B cell (primary cell): Measurements from ENCODE around the gene PPP1R9A. TPM values are rescaled to one million over a fixed set of nuclear protein-coding genes. Genes with fewer than 3 reads are reported as not detected.

Source experiments
- ATAC-seq: fragments of 200-7000 bp; cut with Tn5 transposase; one replicate; pipeline ENCODE4 v1.10.0; 2021; ENCODE audit warnings: low read depth, mild to moderate bottlenecking, moderate number of reproducible peaks, moderate library complexity
- CTCF ChIA-PET: fragments of 350-600 bp; sonication (Branson Sonifier 250); formaldehyde crosslinking; loops from one replicate; lab custom pipeline; 2021; ENCODE audit warnings: antibody characterized with exemption, inconsistent platforms; lab: Charles Lee
- POLR2A ChIA-PET: fragments of 350-600 bp; sonication (Branson Sonifier 250); formaldehyde crosslinking; loops from one replicate; lab custom pipeline; 2021; ENCODE audit warnings: antibody characterized with exemption; lab: Charles Lee
- DNase-seq: peaks from one replicate; pipeline ENCODE4 v3.0.0; 2013
- H2AFZ ChIP-seq: 2 replicates; pipeline ENCODE4 v1.6.1; 2012; ENCODE audit warnings: mild to moderate bottlenecking, low read depth, low read length; ENCODE audit not compliant: insufficient read depth, poor library complexity, severe bottlenecking
- H3K27ac ChIP-seq, 2 donors: 1 replicate in 1 of 2; 2 replicates in 1 of 2; pipeline ENCODE4 v1.5.1; 2012 to 2013; ENCODE audit warnings: low read length in 2 of 2, mild to moderate bottlenecking in 2 of 2, moderate library complexity in 1 of 2
- H3K27me3 ChIP-seq, 4 experiments: fragments of 200-600 bp in 1 of 4; sonication (generic) in 1 of 4; replicated peaks in 1 of 4; 1 replicate in 2 of 4; 2 replicates in 2 of 4; pipeline versions ENCODE4 v1.6.1 to v1.7.0; 2013 to 2016; ENCODE audit warnings: low read length in 3 of 4, mild to moderate bottlenecking in 2 of 4, mixed read lengths in 1 of 4, moderate library complexity in 1 of 4; ENCODE audit not compliant: insufficient read depth in 4 of 4, control insufficient read depth in 3 of 4; ENCODE audit errors: control extremely low read depth in 1 of 4
- H3K36me3 ChIP-seq, 2 experiments: replicated peaks in 1 of 2; 1 replicate in 1 of 2; 2 replicates in 1 of 2; pipeline versions ENCODE4 v1.6.1 to v1.7.1; 2013; ENCODE audit warnings: low read length in 1 of 2; ENCODE audit not compliant: insufficient read depth in 2 of 2, control insufficient read depth in 1 of 2; ENCODE audit errors: control extremely low read depth in 1 of 2, extremely low read depth in 1 of 2
- H3K4me1 ChIP-seq, 2 donors: fragments of 200-600 bp in 1 of 2; sonication (generic) in 1 of 2; 1 replicate in 1 of 2; 2 replicates in 1 of 2; pipeline versions ENCODE4 v1.5.1 to v1.6.1; 2013 to 2017; ENCODE audit warnings: low read length in 2 of 2; ENCODE audit not compliant: control insufficient read depth in 2 of 2, insufficient read depth in 2 of 2
- H3K4me2 ChIP-seq: replicated peaks from 2 replicates; pipeline ENCODE3; 2012; ENCODE audit warnings: mild to moderate bottlenecking, low read depth, low read length; ENCODE audit not compliant: poor library complexity, severe bottlenecking
- H3K4me3 ChIP-seq, 5 experiments: fragments of 200-600 bp in 1 of 5; sonication (generic) in 1 of 5; 1 replicate in 3 of 5; 2 replicates in 2 of 5; pipeline versions ENCODE4 v1.5.1 to v1.7.0; 2011 to 2016; ENCODE audit warnings: low read length in 4 of 5, mild to moderate bottlenecking in 4 of 5, low read depth in 2 of 5, control low read depth in 1 of 5, moderate library complexity in 1 of 5; ENCODE audit not compliant: insufficient read depth in 1 of 5; ENCODE audit errors: control extremely low read depth in 1 of 5, extremely low read depth in 1 of 5
- H3K79me2 ChIP-seq: fragments of 200-600 bp; sonication (generic); one replicate; pipeline ENCODE4 v1.6.0; 2016; ENCODE audit warnings: low read length; ENCODE audit not compliant: control insufficient read depth, insufficient read depth
- H3K9ac ChIP-seq: fragments of 200-600 bp; sonication (generic); 2 replicates; pipeline ENCODE4 v1.6.1; 2017; ENCODE audit warnings: mild to moderate bottlenecking, low read length, moderate library complexity
- H3K9me3 ChIP-seq, 3 donors: one replicate each; pipeline versions ENCODE4 v1.6.1 to v1.7.1; 2013; ENCODE audit warnings: low read length in 2 of 3; ENCODE audit not compliant: control insufficient read depth in 2 of 3, insufficient read depth in 1 of 3; ENCODE audit errors: control extremely low read depth in 1 of 3
- H4K20me1 ChIP-seq: 2 replicates; pipeline ENCODE4 v1.6.0; 2012; ENCODE audit warnings: mild to moderate bottlenecking, low read length; ENCODE audit not compliant: insufficient read depth, control insufficient read depth, poor library complexity, severe bottlenecking
- H3K27ac Mint-ChIP-seq: one replicate; pipeline ENCODE4 v1.8.0; 2021; ENCODE audit warnings: mixed read lengths
- H3K27me3 Mint-ChIP-seq: one replicate; pipeline ENCODE4 v1.8.0; 2021; ENCODE audit warnings: mixed read lengths
- H3K4me1 Mint-ChIP-seq: one replicate; pipeline ENCODE4 v1.8.0; 2021; ENCODE audit warnings: mixed read lengths
- H3K4me3 Mint-ChIP-seq: one replicate; pipeline ENCODE4 v1.8.0; 2021; ENCODE audit warnings: mixed read lengths
- H3K9me3 Mint-ChIP-seq: one replicate; pipeline ENCODE4 v1.8.0; 2022; ENCODE audit warnings: mixed read lengths; ENCODE audit not compliant: insufficient read depth
- EZH2 ChIP-seq: IDR thresholded peaks from 2 replicates; pipeline ENCODE4 v1.6.1; 2012; ENCODE audit warnings: borderline replicate concordance, low read depth, mild to moderate bottlenecking, moderate library complexity, low read length; ENCODE audit not compliant: insufficient read depth, poor library complexity, severe bottlenecking
- WGBS: methylation state at CpG from one replicate; pipeline ENCODE4 v1.1.5; 2013; ENCODE audit warnings: missing lambda C conversion rate; ENCODE audit not compliant: insufficient coverage; 5-methylcytosine and 5-hydroxymethylcytosine counted together
- intact Hi-C: fragments of 100-400 bp; cut with micrococcal nuclease; formaldehyde crosslinking; loops from one replicate; pipeline ENCODE4 v1.10.0; 2022
- polyA plus RNA-seq: library from polyadenylated mRNA; depleted of rRNA; stranded (reverse); fragments of >200 nt; gene quantifications from 2 replicates; pipeline ENCODE4 v1.2.3, GENCODE V29; 2012
- total RNA-seq, 2 donors: library from RNA; stranded (reverse); fragments of 120-200 nt in 1 of 2; gene quantifications; 1 replicate in 1 of 2; 2 replicates in 1 of 2; pipeline versions ENCODE4 v1.2.3 to v1.2.4, GENCODE V29; 2013 to 2022
- TF ChIP-seq, protein P1 (sequence below): fragments of 200-600 bp; IDR thresholded peaks from one replicate; pipeline ENCODE4 v1.8.0; 2022; ENCODE audit warnings: antibody characterized with exemption, mild to moderate bottlenecking

Gene PPP1R9A
- total and polyA plus RNA-seq, 2 donors (not counting 1 experiment from before 2014, with no cell fraction given), result 1.1 to 4.8 TPM

DNA sequence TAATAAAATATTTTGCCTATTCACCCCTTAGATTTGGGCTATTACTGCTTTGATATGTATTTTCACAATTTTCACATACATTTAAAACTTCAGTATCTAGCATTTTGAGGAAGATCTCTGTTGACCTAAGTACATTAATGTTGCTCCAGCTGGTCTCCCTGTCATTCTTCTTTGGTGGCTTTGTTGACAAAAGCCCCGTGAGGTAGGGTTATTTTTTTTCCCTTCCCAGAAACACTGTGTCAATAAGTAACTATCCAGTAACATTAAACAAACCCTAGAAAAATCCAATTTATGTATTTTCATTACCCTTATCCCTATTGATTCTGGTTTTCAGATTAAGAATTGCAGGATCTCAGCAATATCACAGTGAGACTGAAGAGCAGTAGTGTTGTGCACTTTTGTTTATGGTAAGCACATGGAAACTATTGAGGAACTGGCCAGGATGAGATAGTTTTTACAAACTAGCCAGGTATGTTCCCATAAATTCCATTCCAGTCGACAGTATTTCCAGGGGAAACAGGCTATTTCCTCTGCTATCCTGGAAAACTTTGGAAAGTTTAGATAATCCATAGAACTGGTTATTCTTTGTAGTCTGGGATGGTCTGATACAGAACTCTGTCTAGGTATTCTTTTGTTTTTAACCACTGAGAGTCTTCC, 218.8 kb downstream of the PPP1R9A start:
- no peak overlapping the region for H2AFZ ChIP-seq
- no peak overlapping the region for H3K27ac ChIP-seq
- Mint-ChIP-seq H3K4me3 (no peak overlapping the region), H3K27me3 (no peaks in the 10 kb centered on the region), H3K4me1 (no peaks in the 10 kb centered on the region), H3K27ac (no peak overlapping the region), H3K9me3 (peaks cover 5% of the 10 kb centered on the region)
- no peaks in the 10 kb centered on the region for H4K20me1 ChIP-seq
- H3K9ac ChIP-seq, result no peak overlapping the region
- no peaks in the 10 kb centered on the region for H3K27me3 ChIP-seq
- ATAC-seq (no peak), DNase-seq (no peak)
- intact Hi-C loops, result loop anchor here (10.0 kb wide), 1 partner anchor 59 kb away; no protein-coding TSS in a partner anchor
- ChIA-PET CTCF (no interaction called here), POLR2A (no interaction called here)
- no peak overlapping the region for H3K4me3 ChIP-seq
- TF ChIP-seq, protein P1, sequence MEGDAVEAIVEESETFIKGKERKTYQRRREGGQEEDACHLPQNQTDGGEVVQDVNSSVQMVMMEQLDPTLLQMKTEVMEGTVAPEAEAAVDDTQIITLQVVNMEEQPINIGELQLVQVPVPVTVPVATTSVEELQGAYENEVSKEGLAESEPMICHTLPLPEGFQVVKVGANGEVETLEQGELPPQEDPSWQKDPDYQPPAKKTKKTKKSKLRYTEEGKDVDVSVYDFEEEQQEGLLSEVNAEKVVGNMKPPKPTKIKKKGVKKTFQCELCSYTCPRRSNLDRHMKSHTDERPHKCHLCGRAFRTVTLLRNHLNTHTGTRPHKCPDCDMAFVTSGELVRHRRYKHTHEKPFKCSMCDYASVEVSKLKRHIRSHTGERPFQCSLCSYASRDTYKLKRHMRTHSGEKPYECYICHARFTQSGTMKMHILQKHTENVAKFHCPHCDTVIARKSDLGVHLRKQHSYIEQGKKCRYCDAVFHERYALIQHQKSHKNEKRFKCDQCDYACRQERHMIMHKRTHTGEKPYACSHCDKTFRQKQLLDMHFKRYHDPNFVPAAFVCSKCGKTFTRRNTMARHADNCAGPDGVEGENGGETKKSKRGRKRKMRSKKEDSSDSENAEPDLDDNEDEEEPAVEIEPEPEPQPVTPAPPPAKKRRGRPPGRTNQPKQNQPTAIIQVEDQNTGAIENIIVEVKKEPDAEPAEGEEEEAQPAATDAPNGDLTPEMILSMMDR, result no peak
- no peak for TF ChIP-seq EZH2
- H3K4me2 ChIP-seq, result no peak overlapping the region
- no peaks in the 10 kb centered on the region for H3K4me1 ChIP-seq
- H3K79me2 ChIP-seq, result no peaks in the 10 kb centered on the region
- no peaks in the 10 kb centered on the region for H3K36me3 ChIP-seq
- H3K9me3 ChIP-seq, result peaks cover 0 to 4% (median 0%) of the 10 kb centered on the region in 3 donors
- WGBS, result no CpG with 5 or more reads among the region's 2 CpGs

DNA sequence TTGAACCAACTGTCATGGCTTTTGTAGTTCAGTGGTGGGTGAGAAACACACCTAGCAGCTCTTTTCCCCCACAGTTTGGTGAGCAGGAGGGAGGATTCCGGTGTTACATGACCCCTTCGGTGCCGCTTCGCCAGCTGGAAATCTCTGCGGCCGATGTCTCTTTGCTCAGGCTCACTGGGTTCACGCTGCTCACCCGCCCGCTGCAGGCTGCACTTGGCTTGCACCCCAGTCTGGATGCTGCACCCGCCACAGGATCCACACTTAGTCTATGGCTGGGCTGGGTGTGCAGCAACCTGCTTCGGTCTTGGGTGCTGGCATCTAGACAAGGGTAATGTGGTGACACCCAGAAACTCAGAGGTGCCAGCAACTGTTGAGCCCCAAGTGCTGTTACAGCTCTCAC, 225.1 kb downstream of the PPP1R9A start:
- Histone ChIP-seq H3K4me3 (no peak overlapping the region), H3K4me1 (no peaks in the 10 kb centered on the region), H3K27me3 (no peaks in the 10 kb centered on the region), H3K79me2 (no peaks in the 10 kb centered on the region), H2AFZ (no peak overlapping the region), H3K4me2 (no peak overlapping the region), H3K9ac (no peak overlapping the region), H4K20me1 (no peaks in the 10 kb centered on the region), H3K27ac (no peak overlapping the region), H3K9me3 (peaks cover 0 to 8% (median 0%) of the 10 kb centered on the region in 3 donors), H3K36me3 (no peaks in the 10 kb centered on the region)
- H3K4me1 Mint-ChIP-seq, result no peaks in the 10 kb centered on the region
- DNase-seq, result no peak
- H3K27me3 Mint-ChIP-seq, result no peaks in the 10 kb centered on the region
- ATAC-seq, result no peak
- no peak overlapping the region for H3K4me3 Mint-ChIP-seq
- POLR2A ChIA-PET, result no interaction called here
- H3K27ac Mint-ChIP-seq, result no peak overlapping the region
- whole genome bisulfite sequencing, result 96% methylated on average over 11 of the region's 11 CpGs
- CTCF ChIA-PET, result no interaction called here
- intact Hi-C loops, result no loop called here
- TF ChIP-seq, protein P1, result no peak
- no peak for TF ChIP-seq EZH2
- H3K9me3 Mint-ChIP-seq, result peaks cover 9% of the 10 kb centered on the region
